ACC112 (cell line): Measurements from ENCODE around the gene NOA1.
"Not testable (repeated sequence)": the region's sequence is repeated elsewhere in the genome, so short reads cannot be mapped to it uniquely, and the experiment has no call there.

ENCODE experiments used
- H2AFZ ChIP-seq: fragments of 200-600 bp; sonication (generic); one replicate; pipeline ENCODE4 v1.6.0; 2017; ENCODE audit warnings: antibody characterized with exemption, low read length; ENCODE audit not compliant: unreplicated experiment
- H3K27ac ChIP-seq: fragments of 200-600 bp; sonication (generic); 2 replicates; pipeline ENCODE4 v1.5.1; 2014; ENCODE audit warnings: low read depth, mild to moderate bottlenecking, antibody characterized with exemption, low read length, moderate library complexity
- H3K27me3 ChIP-seq: fragments of 200-600 bp; sonication (generic); 2 replicates; pipeline ENCODE4 v1.6.1; 2014; ENCODE audit warnings: mild to moderate bottlenecking, antibody characterized with exemption, low read length, moderate library complexity, mixed read lengths; ENCODE audit not compliant: insufficient read depth
- H3K36me3 ChIP-seq: fragments of 200-600 bp; sonication (generic); 2 replicates; pipeline ENCODE4 v1.6.1; 2016; ENCODE audit warnings: mild to moderate bottlenecking, antibody characterized with exemption, low read length, moderate library complexity, mixed read lengths; ENCODE audit not compliant: insufficient read depth
- H3K4me1 ChIP-seq: fragments of 200-600 bp; sonication (generic); one replicate; pipeline ENCODE4 v1.6.1; 2016; ENCODE audit warnings: low read length, mixed read lengths; ENCODE audit not compliant: insufficient read depth, unreplicated experiment, control insufficient read depth
- H3K4me3 ChIP-seq: fragments of 200-600 bp; sonication (generic); 2 replicates; pipeline ENCODE4 v1.5.1; 2014; ENCODE audit warnings: mild to moderate bottlenecking, low read depth, low read length
- H3K79me2 ChIP-seq: fragments of 200-600 bp; sonication (generic); one replicate; pipeline ENCODE4 v1.6.0; 2016; ENCODE audit warnings: low read length; ENCODE audit not compliant: control insufficient read depth, unreplicated experiment, insufficient read depth

The NOA1 gene

DNA sequence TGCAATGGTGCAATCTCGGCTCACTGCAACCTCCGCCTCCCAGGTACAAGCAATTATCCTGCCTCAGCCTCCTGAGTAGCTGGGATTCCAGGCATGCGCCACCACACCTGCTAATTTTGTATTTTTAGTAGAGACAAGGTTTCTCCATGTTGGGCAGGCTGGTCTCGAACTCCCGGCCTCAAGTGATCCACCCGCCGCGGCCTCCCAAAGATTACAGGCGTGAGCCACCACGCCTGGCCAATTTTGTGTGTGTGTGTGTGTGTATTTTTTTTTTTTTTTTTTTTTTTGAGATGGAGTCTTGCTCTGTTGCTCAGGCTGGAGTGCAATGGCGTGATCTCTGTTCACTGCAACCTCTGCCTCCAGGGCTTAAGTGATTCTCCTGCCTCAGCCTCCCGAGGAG, 62.4 kb downstream of the NOA1 start:
- not testable (repeated sequence) for H3K27me3 ChIP-seq, H3K4me3 ChIP-seq, H2AFZ ChIP-seq, H3K27ac ChIP-seq
- H3K36me3 ChIP-seq, result peaks cover 17% of the 10 kb centered on the region
- H3K4me1 ChIP-seq, result peaks cover 32% of the 10 kb centered on the region
- peaks cover 93% of the 10 kb centered on the region for H3K79me2 ChIP-seq

DNA sequence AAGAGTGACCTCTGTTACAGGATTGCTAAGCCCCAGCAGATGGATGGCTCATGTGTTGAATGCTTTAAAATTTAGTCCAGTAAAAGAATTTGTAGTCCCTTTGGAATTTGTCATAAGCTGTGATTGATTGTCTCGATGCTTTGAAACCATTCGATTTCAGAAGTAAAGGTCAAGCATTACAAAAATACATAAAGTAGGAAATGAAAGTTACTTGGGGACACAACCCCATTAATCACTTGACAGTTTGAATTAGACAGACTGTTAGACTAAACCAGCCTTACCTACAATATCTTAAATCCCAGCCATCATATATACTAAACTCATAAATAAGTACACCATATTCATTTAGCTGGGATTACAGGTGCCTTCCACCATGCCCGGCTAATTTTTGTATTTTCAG, 63.1 kb downstream of the NOA1 start:
- H3K27me3 ChIP-seq, result no peaks in the 10 kb centered on the region
- H3K4me1 ChIP-seq, result peaks cover 33% of the 10 kb centered on the region
- H3K36me3 ChIP-seq, result peaks cover 12% of the 10 kb centered on the region; the same call in 1 of the 2 replicates
- H3K79me2 ChIP-seq, result peaks cover 95% of the 10 kb centered on the region
- H3K27ac ChIP-seq, result no peak overlapping the region
- no peak overlapping the region for H3K4me3 ChIP-seq
- no peak overlapping the region for H2AFZ ChIP-seq
